Spleen (tissue), 13 donors: ENCODE measurements around the gene STXBP6. TPM values are rescaled to one million over a fixed set of nuclear protein-coding genes. Genes with fewer than 3 reads are reported as not detected.
A peak's percentile ranks its signal among the peaks of the same experiment; 100 is the strongest.

Source experiments
- DNase-seq: peaks from one replicate; pipeline ENCODE4 v3.0.0-alpha.2; 2020
- H3K27ac ChIP-seq, 8 donors: fragments of 200-600 bp; sonication (generic) in 7 of 8; 1 replicate in 4 of 8; 2 replicates in 4 of 8; pipeline versions ENCODE4 v1.5.0 to v1.8.0; 2016 to 2021; ENCODE audit warnings: inconsistent platforms in 4 of 8, mild to moderate bottlenecking in 4 of 8, moderate library complexity in 1 of 8
- H3K27me3 ChIP-seq, 7 donors: fragments of 200-600 bp; sonication (generic) in 6 of 7; replicated peaks in 1 of 7; 1 replicate in 4 of 7; 2 replicates in 3 of 7; pipeline versions ENCODE4 v1.5.0 to v1.8.0; 2016 to 2021; ENCODE audit warnings: inconsistent platforms in 3 of 7, mild to moderate bottlenecking in 1 of 7
- H3K36me3 ChIP-seq, 6 donors: fragments of 200-600 bp; sonication (generic) in 5 of 6; 1 replicate in 4 of 6; 2 replicates in 2 of 6; pipeline versions ENCODE4 v1.5.0 to v1.8.0; 2016 to 2021; ENCODE audit warnings: inconsistent platforms in 2 of 6
- H3K4me1 ChIP-seq, 6 donors: fragments of 200-600 bp; sonication (generic) in 5 of 6; 1 replicate in 3 of 6; 2 replicates in 3 of 6; pipeline versions ENCODE4 v1.5.0 to v1.8.0; 2016 to 2021; ENCODE audit warnings: inconsistent platforms in 3 of 6
- H3K4me3 ChIP-seq, 8 donors: fragments of 200-600 bp; sonication (generic) in 7 of 8; 1 replicate in 4 of 8; 2 replicates in 4 of 8; pipeline versions ENCODE4 v1.5.0 to v1.8.0; 2016 to 2021; ENCODE audit warnings: inconsistent platforms in 4 of 8, mild to moderate bottlenecking in 4 of 8, moderate library complexity in 2 of 8
- H3K9me3 ChIP-seq, 8 donors: fragments of 200-600 bp; sonication (generic) in 7 of 8; 1 replicate in 4 of 8; 2 replicates in 4 of 8; pipeline versions ENCODE4 v1.5.0 to v1.8.0; 2016 to 2021; ENCODE audit warnings: inconsistent platforms in 4 of 8
- CTCF ChIP-seq, 11 experiments: fragments of 200-600 bp in 7 of 11; fragments of 450-650 bp in 4 of 11; sonication (generic) in 4 of 11; IDR thresholded peaks in 8 of 11; conservative IDR thresholded peaks in 3 of 11; 1 replicate in 7 of 11; 2 replicates in 4 of 11; pipeline versions ENCODE4 v1.4.0 to v1.8.0; 2016 to 2021; ENCODE audit warnings: antibody characterized with exemption in 11 of 11, inconsistent platforms in 4 of 11, mild to moderate bottlenecking in 1 of 11
- POLR2A ChIP-seq, 3 donors: fragments of 450-650 bp; IDR thresholded peaks; one replicate each; pipeline ENCODE4 v1.5.1; 2017; ENCODE audit warnings: antibody characterized with exemption in 3 of 3, mild to moderate bottlenecking in 1 of 3
- POLR2AphosphoS5 ChIP-seq, 3 donors: sonication (generic); formaldehyde crosslinking; IDR thresholded peaks; one replicate each; pipeline ENCODE4 v1.5.1; 2017; ENCODE audit warnings: antibody characterized with exemption in 3 of 3
- WGBS, 5 donors: extraction: QIAGEN DNeasy Blood & Tissue Kit in 3 of 5; methylation state at CpG; one replicate each; pipeline versions ENCODE4 v1.1.5 to v1.1.7; 2013 to 2018; 5-methylcytosine and 5-hydroxymethylcytosine counted together
- intact Hi-C: fragments of 100-400 bp; cut with DNase I; formaldehyde crosslinking; loops from one replicate; pipeline ENCODE4 v1.15.0; 2023; ENCODE audit warnings: low total_unique reads
- long read RNA-seq, 2 donors: transcript quantifications; one replicate each; lab custom pipeline, GENCODE V29; 2026
- polyA plus RNA-seq, 3 donors: library from polyadenylated mRNA; stranded (reverse); fragments of 200-250 nt; gene quantifications; one replicate each; pipeline ENCODE4 v1.2.1, GENCODE V29; 2013
- total RNA-seq, 7 donors: library from RNA; depleted of rRNA in 3 of 7; stranded (reverse); fragments of >200 nt in 3 of 7; fragmentation: NEBNext Ultra II Directional in 4 of 7; extraction: Animal tissue kit (Norgen Biotek cat#: 25700) in 4 of 7; gene quantifications; one replicate each; pipeline versions ENCODE4 v1.1.0 to v1.2.1, GENCODE V29; 2016 to 2021
- donor health status: healthy with polysubstance abuse.
- donor health status: DM: no; HTN: no; CAD: no; lungs with moderate emphysema.
- donor health status: DM: no; HTN: no; CAD: no.
- donor health status: Bipolar disorder and iron deficiency.
- donor health status: healthy.
- donor health status: DM: no; HTN: no; CAD: no.
- donor health status: DM: yes; HTN: yes; CAD: no.

The STXBP6 gene
- total RNA-seq (1 to 10 TPM in 2 of 7 donors, under 1 TPM in 5; 0.77 to 1.3 (median 0.92) TPM), polyA plus RNA-seq (1 to 10 TPM in 1 of 3 donors, under 1 TPM in 2; 0.76 to 1.4 (median 0.83) TPM)
- long read RNA-seq, donor 1, full-length matches to known transcripts, result 1 of 1 reads
- long read RNA-seq, donor 1, partial matches to known transcripts, result 0 of 1 reads
- long read RNA-seq, donor 1, other reads (novel, unspliced or antisense), result 0 of 1 reads
- long read RNA-seq, donor 2, full-length matches to known transcripts, result 3 of 3 reads
- long read RNA-seq, donor 2, partial matches to known transcripts, result 0 of 3 reads
- long read RNA-seq, donor 2, other reads (novel, unspliced or antisense), result 0 of 3 reads

- no peak for DNase-seq
- peaks cover 7 to 25% (median 18%) of the 10 kb centered on the region in 6 donors for H3K4me1 ChIP-seq
- intact Hi-C loops, result no loop called here
- no peak within 1 kb of the TSS for H3K27ac ChIP-seq
- H3K4me3 ChIP-seq, result peak within 1 kb of the TSS; percentile 37 to 69 (median 47)
- H3K36me3 ChIP-seq, result no peaks in the 10 kb centered on the region
- peaks cover 4 to 75% (median 47%) of the 10 kb centered on the region in 7 donors for H3K27me3 ChIP-seq
- WGBS, 5 donors, result 0 to 11% (median 1%) methylated on average over 42 to 82 of the region's 82 CpGs
- TF ChIP-seq CTCF (IDR thresholded peaks at IDR 0.05 in 8 of 11, conservative IDR thresholded peaks at IDR 0.05 in 3 of 11), result no peak
- no peak for TF ChIP-seq POLR2AphosphoS5 (IDR thresholded peaks at IDR 0.05)
- TF ChIP-seq POLR2A (IDR thresholded peaks at IDR 0.05), result no peak
- H3K9me3 ChIP-seq, result no peaks in the 10 kb centered on the region
These were observed at the start of gene STXBP6 for GRCh38 chr14:25049568-25050268. TSS of gene STXBP6 (minus strand) at chr14:25050147. CDS start at chr14:24974818, 75,329 bp downstream.

GRCh38 chr14:25097120-25097519 lies 47.2 kb upstream of the STXBP6 start:
- Histone ChIP-seq H3K9me3 (peaks cover 0 to 2% (median 0%) of the 10 kb centered on the region in 8 donors), H3K4me3 (no peak overlapping the region), H3K27ac (no peak overlapping the region), H3K27me3 (no peaks in the 10 kb centered on the region), H3K4me1 (no peaks in the 10 kb centered on the region), H3K36me3 (no peaks in the 10 kb centered on the region)
- no peak for DNase-seq
- intact Hi-C loops, result no loop called here
- TF ChIP-seq POLR2AphosphoS5 (IDR thresholded peaks at IDR 0.05) (no peak), CTCF (IDR thresholded peaks at IDR 0.05 in 8 of 11, conservative IDR thresholded peaks at IDR 0.05 in 3 of 11) (no peak), POLR2A (IDR thresholded peaks at IDR 0.05) (no peak)
- 62 to 76% (median 69%) methylated on average over 2 of the region's 2 CpGs for WGBS, 5 donors

- DNase-seq, result no peak
- peaks cover 0 to 2% (median 0%) of the 10 kb centered on the region in 8 donors for H3K9me3 ChIP-seq
- no peaks in the 10 kb centered on the region for H3K36me3 ChIP-seq
- WGBS, 5 donors, result 33 to 43% (median 38%) methylated on average over 5 of the region's 5 CpGs
- TF ChIP-seq POLR2AphosphoS5 (IDR thresholded peaks at IDR 0.05), result no peak
- TF ChIP-seq CTCF (IDR thresholded peaks at IDR 0.05 in 8 of 11, conservative IDR thresholded peaks at IDR 0.05 in 3 of 11), result no peak
- TF ChIP-seq POLR2A (IDR thresholded peaks at IDR 0.05), result no peak
- no peak overlapping the region for H3K27ac ChIP-seq
- no peaks in the 10 kb centered on the region for H3K27me3 ChIP-seq
- no peak overlapping the region for H3K4me3 ChIP-seq
- H3K4me1 ChIP-seq, result no peaks in the 10 kb centered on the region
- intact Hi-C loops, result no loop called here
These were observed 45.9 kb upstream of the STXBP6 start for GRCh38 chr14:25095736-25096437.
